A673 (cell line): Measurements from ENCODE around the gene WWP2.

Experiments used
- EZH2 ChIP-seq: fragments of 200-600 bp; sonication (generic); IDR thresholded peaks from 2 replicates; pipeline ENCODE4 v1.6.1; 2017; ENCODE audit warnings: borderline replicate concordance, low read depth, mild to moderate bottlenecking, mixed read lengths, antibody characterized with exemption, low read length; ENCODE audit not compliant: poor library complexity, severe bottlenecking
- TF ChIP-seq, protein P1 (sequence below): fragments of 300-800, 200-600 bp; sonication (generic); conservative IDR thresholded peaks from 2 replicates; pipeline ENCODE4 v1.5.1; 2017; ENCODE audit warnings: low read depth, mild to moderate bottlenecking, antibody characterized with exemption, low read length, moderate library complexity, mixed read lengths

DNA sequence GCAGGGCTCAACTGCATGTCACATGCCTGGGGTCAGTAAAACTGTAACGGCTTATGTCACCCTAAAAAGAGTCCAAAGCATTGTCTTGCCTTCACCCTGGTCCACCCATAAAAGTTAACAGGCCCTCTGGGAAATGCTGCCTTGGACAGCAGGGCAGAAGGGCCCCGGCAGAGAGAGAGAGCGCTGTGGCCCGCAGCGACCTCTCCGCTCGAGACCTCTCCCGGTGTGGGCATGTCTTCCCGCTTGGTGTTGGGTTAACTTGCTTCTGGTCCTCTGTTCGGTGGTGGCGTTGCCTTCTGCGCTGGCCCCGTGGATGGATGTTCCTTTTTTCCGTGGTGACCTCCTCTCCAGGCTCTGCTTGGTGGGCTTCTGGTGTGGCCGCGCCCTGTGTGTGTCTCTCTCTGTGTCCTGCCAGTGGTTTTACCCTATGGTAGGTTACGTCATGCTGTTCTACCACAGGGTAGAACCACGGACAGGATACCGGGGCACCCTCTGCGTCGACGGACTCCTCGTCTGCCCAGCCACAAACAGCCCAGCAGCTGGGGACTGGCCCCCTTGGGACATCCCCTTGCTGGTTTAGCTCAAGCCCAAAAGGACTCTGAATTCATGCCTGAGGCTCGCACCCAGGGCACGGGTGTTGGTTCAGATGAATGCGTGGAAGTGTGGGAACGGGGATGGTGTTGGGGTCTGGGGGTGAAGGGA lies 170.7 kb downstream of the WWP2 start:
- TF ChIP-seq, protein P1, sequence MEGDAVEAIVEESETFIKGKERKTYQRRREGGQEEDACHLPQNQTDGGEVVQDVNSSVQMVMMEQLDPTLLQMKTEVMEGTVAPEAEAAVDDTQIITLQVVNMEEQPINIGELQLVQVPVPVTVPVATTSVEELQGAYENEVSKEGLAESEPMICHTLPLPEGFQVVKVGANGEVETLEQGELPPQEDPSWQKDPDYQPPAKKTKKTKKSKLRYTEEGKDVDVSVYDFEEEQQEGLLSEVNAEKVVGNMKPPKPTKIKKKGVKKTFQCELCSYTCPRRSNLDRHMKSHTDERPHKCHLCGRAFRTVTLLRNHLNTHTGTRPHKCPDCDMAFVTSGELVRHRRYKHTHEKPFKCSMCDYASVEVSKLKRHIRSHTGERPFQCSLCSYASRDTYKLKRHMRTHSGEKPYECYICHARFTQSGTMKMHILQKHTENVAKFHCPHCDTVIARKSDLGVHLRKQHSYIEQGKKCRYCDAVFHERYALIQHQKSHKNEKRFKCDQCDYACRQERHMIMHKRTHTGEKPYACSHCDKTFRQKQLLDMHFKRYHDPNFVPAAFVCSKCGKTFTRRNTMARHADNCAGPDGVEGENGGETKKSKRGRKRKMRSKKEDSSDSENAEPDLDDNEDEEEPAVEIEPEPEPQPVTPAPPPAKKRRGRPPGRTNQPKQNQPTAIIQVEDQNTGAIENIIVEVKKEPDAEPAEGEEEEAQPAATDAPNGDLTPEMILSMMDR, result no peak
- no peak for TF ChIP-seq EZH2
